ELF-1 (cell line): ENCODE data around the gene C5AR1.
"Not testable (repeated sequence)": the region's sequence is repeated elsewhere in the genome, so short reads cannot be mapped to it uniquely, and the experiment has no call there.

Experiments
- DNase-seq: peaks from one replicate; pipeline ENCODE4 v3.0.0-alpha.2; 2016; ENCODE audit warnings: low read depth, low spot score

The C5AR1 gene

GRCh38 chr19:47284324-47284899 lies 25.2 kb upstream of the C5AR1 start:
- DNase-seq = peak; percentile 43

DNA sequence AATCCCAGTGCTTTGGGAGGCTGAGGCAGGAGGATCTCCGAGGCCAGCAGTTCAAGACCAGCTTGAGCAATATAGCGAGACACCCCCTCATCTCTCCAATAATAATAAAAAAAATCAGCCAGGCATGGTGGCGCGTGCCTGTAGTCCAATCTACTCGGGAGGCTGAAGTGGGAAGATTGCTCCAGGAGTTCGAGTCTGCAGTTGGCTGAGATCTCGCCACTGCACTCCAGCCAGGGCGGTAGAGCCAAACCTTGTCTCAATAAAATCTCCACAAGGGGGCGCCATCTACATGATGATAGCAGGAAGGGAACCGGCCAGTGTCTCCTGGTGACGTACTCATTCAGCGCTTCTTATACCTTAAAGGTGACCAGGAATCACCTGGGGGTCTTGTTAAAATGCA lies 13.6 kb upstream of the C5AR1 start:
- peak; percentile 90 for DNase-seq

DNA sequence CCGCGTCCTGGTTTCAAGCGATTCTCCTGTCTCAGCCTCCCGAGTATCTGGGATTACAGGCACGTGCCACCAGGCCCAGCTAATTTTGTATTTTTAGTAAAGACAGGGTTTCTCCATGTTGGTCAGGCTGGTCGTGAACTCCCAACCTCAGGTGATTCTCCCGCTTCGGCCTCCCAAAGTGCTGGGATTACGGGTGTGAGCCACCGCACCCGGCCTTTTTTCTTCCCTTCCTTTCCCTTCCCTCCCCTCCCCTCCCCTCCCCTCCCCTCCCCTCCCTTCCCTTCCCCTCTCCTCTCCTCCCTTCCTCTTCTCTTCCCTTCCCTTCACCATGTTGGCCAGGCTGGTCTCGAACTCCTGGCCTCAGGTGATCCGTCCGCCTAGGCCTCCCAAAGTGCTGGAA lies 8.8 kb upstream of the C5AR1 start:
- DNase-seq = not testable (repeated sequence)

DNA sequence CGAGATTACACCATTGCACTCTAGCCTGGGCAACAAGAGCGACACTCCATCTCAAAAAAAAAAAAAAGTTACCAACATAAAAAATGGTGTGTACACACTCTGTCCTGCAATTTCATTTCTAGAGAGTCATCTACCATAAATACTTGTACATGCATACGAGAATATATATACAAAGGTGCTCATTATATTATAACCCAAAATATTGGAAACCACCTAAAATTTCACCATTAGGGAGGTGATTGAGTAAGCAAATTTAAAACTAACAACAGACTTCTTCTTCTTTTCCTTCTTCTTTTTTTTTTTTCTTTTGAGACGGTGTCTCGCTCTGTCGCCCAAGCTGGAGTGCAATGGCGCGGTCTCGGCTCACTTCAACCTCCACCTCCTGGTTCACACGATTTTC lies 7.4 kb upstream of the C5AR1 start:
- no peak for DNase-seq

GRCh38 chr19:47303966-47304365 lies 5.7 kb upstream of the C5AR1 start:
- DNase-seq = no peak

- DNase-seq = peak; percentile 83
Measured at GRCh38 chr19:47305309-47305751, 4.3 kb upstream of the C5AR1 start.

- no peak for DNase-seq
Measured at GRCh38 chr19:47306303-47306702, 3.4 kb upstream of the C5AR1 start.

DNA sequence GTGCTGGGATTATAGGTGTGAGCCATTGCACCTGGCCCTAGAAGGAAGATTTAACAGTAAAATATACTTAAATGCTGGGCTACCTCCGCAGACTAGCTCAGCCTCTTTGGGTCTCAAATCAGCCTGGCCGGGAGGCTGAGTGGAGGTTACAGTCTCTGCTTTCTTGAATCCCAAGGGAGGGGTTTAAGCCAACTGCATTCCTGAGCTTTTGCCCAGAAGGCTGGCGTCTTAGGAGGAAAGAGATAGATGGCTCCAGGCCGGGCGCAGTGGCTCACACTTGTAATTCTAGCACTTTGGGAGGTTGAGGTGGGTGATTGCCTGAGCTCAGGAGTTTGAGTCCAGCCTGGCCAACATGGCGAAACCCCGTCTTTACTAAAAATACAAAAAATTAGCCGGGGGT lies 623 bp upstream of the C5AR1 start:
- peak; percentile 62 for DNase-seq

DNA sequence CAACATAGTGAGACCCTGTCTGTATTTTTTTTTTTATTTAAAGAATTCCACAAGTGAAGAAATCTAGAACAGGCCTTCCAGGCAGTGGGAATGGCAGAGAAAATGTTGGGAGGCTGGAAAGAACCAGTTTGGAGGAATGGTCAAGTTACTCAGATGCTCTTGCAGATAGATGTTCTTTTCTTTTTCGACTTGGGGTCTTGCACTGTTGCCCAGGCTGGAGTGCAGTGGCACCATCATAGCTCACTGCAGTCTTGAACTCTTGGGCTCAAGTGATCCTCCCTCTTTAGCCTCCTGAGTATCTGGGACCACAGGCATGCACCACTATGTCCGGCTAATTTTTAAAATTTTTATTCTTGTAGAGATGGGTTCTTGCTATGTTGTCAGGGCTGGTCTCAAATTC lies 662 bp downstream of the C5AR1 start:
- no peak for DNase-seq

GRCh38 chr19:47310819-47311218 lies 1.2 kb downstream of the C5AR1 start:
- DNase-seq = no peak

DNA sequence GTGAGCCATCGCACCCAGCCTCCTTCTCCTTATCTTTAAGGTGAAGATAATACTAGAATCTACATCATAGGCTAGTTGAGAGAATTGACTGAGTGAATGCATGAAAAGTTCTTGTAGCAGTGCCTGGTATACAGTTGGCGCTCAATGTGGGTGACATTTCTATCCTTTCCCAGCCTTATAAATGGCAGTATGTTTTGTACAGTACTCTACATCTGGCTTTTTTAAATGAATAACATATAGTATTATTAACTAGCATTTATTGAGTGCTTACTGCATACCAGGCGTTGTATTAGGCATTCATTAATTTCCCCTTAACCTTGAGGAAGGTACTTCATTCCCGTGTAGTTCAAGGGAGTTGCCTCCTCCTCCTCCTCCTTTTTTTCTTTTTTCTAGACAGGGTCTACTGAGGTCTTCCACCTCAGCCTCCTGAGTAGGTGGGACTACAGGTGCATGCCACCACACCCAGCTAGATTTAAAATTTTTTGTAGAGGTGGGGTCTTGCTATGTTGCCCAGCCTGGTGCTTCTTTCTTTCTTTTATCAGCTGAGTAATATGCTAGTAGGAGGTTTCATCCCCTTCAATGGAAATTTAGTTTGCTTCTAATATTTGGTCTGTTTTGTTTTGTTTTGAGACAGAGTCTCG lies 2.8 kb downstream of the C5AR1 start:
- DNase-seq = no peak

DNA sequence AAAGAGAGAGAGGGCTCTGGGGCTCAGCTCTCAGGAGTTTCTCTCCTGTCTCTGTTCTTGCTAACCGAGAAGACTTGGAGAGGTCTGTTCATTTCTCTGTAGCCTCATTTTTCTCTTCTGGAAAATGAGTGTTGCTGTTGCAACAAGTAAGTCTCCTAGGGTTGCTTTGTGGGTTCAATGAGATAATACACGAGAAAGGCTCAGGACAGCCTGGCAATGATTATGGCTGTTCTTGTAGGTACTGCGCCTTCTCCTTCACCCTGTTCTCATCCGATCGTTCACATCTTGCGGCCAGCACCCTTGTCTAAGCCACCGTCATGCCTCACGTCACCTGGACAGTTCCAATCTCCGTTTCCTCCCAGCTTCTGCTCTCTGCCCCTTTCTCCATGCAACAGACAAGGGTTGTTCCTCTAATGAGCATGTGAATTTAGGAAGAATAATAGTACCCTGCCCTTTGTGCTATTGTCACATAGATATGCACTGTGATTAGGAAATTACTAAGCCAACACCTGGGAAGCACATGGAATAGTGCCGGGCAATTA lies 4.2 kb downstream of the C5AR1 start:
- DNase-seq = no peak

GRCh38 chr19:47315125-47315821 lies 5.6 kb downstream of the C5AR1 start:
- peak; percentile 59 for DNase-seq

DNA sequence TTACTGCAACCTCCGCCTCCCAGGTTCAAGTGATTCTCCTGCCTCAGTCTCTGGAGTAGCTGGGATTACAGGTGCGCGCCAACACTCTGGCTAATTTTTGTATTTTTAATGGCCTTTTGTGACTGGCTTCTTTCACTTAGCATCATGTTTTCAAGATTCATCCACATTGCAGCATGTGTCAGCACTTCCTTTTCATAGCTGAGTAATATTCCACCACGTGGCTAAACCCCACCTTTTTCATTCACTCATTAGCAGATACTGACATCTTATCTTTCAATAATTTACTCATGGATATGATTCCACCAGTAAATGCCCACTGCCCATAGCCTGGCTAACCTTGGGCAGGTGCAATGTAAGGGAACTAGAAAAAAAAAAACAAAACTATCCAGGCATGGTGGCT lies 6.9 kb downstream of the C5AR1 start:
- no peak for DNase-seq

DNA sequence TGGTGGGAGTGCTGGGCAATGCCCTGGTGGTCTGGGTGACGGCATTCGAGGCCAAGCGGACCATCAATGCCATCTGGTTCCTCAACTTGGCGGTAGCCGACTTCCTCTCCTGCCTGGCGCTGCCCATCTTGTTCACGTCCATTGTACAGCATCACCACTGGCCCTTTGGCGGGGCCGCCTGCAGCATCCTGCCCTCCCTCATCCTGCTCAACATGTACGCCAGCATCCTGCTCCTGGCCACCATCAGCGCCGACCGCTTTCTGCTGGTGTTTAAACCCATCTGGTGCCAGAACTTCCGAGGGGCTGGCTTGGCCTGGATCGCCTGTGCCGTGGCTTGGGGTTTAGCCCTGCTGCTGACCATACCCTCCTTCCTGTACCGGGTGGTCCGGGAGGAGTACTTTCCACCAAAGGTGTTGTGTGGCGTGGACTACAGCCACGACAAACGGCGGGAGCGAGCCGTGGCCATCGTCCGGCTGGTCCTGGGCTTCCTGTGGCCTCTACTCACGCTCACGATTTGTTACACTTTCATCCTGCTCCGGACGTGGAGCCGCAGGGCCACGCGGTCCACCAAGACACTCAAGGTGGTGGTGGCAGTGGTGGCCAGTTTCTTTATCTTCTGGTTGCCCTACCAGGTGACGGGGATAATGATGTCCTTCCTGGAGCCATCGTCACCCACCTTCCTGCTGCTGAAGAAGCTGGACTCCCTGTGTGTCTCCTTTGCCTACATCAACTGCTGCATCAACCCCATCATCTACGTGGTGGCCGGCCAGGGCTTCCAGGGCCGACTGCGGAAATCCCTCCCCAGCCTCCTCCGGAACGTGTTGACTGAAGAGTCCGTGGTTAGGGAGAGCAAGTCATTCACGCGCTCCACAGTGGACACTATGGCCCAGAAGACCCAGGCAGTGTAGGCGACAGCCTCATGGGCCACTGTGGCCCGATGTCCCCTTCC lies 10.5 kb downstream of the C5AR1 start:
- DNase-seq = no peak

DNA sequence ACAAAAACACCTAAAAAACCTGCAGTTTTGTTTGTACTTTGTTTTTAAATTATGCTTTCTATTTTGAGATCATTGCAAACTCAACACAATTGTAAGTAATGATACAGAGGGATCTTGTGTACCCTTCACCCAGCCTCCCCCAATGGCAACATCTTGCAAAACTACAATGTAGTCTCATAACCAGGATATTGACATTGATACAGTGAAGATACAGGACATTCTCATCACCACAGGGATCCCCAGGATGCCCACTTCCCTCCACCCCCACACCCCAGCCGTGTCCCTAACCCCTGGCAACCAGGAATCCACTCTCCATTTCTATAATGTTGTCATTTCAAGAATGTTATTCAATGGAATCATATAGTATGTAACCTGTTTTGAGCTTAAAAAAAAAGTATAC lies 12.0 kb downstream of the C5AR1 start:
- DNase-seq = no peak

- no peak for DNase-seq
Measured at GRCh38 chr19:47322058-47322457, 12.4 kb downstream of the C5AR1 start.

DNA sequence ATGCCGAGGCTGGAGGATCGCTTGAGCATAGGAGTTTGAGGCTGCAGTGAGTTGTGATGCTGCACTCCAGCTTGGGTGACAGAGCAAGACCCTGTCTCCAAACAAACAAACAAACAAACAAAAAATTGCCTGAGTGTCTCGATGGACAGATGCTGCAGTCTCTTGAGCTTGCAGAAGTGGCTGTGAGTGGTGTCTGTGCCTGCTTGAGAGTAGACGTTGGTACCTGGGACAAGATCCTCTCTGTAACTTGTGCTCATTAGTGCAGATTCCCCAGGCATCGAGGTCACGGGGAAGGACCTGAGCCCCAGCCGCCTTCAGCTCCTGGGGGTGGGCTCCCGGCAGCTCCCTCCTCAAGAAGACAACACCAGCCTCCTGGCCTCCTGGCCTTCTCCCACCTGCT lies 13.7 kb downstream of the C5AR1 start:
- DNase-seq = no peak

GRCh38 chr19:47323872-47324271 lies 14.2 kb downstream of the C5AR1 start:
- DNase-seq = no peak

DNA sequence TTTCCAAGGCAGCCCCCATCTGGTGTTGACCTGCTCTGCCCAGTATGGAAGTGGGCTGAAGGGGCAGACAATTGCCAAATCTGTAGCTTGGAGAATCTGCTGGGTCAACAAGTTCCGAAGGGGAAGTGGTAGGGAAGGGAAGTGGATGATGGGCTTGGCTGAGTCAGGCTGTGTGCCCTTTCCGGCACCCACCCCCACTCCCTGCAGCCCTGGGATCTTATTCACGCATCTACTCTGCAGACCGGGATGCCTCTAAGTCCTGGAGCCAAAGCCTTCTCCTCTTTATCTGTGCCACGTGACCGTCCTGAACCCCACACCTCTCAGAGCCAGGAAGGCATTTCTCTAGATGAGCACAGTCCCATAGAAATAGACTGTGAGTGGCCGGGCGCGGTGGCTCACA lies 14.8 kb downstream of the C5AR1 start:
- DNase-seq = no peak

GRCh38 chr19:47330466-47330869 lies 20.8 kb downstream of the C5AR1 start:
- no peak for DNase-seq

- DNase-seq = peak; percentile 31
Measured at GRCh38 chr19:47331490-47331889, 21.8 kb downstream of the C5AR1 start.
